ENCODE measurements around the gene NONO.
"Not testable (repeated sequence)": the region's sequence is repeated elsewhere in the genome, so short reads cannot be mapped to it uniquely, and the experiment has no call there.

The NONO gene, protein sequence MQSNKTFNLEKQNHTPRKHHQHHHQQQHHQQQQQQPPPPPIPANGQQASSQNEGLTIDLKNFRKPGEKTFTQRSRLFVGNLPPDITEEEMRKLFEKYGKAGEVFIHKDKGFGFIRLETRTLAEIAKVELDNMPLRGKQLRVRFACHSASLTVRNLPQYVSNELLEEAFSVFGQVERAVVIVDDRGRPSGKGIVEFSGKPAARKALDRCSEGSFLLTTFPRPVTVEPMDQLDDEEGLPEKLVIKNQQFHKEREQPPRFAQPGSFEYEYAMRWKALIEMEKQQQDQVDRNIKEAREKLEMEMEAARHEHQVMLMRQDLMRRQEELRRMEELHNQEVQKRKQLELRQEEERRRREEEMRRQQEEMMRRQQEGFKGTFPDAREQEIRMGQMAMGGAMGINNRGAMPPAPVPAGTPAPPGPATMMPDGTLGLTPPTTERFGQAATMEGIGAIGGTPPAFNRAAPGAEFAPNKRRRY

DNA sequence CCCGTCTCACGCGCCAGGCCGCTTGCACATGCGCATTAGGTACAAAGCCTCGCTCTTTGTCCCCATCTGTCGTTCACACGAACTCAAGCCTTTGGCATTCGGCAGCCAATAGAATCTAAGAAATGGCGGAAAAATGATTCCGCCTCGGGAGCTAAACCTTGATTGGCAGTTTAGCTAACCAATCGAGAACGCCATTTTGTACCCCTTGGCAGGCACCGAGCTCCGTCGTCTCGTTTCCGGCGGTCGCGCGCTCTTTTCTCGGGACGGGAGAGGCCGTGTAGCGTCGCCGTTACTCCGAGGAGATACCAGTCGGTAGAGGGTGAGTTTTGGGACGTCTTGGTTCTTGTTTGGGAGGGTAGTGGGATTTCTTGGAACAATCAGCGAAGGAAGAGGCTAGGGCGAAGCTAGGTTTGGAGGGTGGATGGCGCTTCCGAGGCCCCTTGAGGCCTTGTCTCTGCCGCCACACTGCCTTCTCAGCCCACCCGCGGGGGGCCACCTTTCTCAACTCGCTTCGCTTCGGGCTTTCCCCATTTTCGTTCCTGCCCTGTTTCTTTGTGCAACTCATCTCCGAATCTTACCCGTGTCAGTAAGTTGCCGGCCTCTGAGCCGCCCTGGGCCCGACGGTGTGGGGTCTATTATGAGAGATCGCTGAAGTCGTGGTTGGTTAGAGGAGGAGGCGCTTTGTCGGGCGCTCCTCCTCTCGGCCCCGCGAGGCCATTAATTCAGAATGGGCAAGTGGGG lies at the start of gene NONO:
Gene NONO, plus strand, starts transcription at position 233 of the 741 bp plus-strand sequence. CDS start 7,003 bp downstream, outside the sequence.
- peak; percentile 99 for DNase-seq (ENCODE audit: low read depth)

GRCh38 chrX:71235482-71235881 lies 48.0 kb upstream of the NONO start:
- no peak for DNase-seq (ENCODE audit: low read depth)

GRCh38 chrX:71236836-71237235 lies 46.6 kb upstream of the NONO start:
- DNase-seq (ENCODE audit: low read depth): no peak

- DNase-seq (ENCODE audit: low read depth): no peak
Observed at GRCh38 chrX:71239781-71240180, 43.7 kb upstream of the NONO start.

DNA sequence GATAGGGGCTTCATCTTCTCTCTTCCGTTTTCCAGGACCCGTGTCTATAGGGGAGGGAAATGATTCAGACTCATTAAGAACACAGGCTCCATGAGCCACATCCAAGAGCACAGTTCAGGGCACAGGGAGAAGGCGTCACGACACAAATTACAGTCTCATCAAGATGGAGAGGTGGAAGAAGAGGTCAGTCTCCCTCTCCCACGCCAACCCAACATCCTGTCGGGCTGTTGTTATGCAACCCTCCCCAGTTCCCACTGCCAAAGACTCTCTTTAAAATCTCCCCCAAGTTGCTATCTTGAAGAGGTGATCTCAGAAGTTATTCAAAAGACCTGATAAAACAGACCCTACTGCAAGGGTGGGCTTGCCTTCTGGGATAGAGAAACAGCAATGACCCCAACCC lies 42.1 kb upstream of the NONO start:
- DNase-seq (ENCODE audit: low read depth): no peak

- no peak for DNase-seq (ENCODE audit: low read depth)
Observed at GRCh38 chrX:71244359-71245128, 38.9 kb upstream of the NONO start.

- DNase-seq (ENCODE audit: low read depth): no peak
Observed at GRCh38 chrX:71245159-71245558, 38.3 kb upstream of the NONO start.

GRCh38 chrX:71250841-71251240 lies 32.6 kb upstream of the NONO start:
- no peak for DNase-seq (ENCODE audit: low read depth)

DNA sequence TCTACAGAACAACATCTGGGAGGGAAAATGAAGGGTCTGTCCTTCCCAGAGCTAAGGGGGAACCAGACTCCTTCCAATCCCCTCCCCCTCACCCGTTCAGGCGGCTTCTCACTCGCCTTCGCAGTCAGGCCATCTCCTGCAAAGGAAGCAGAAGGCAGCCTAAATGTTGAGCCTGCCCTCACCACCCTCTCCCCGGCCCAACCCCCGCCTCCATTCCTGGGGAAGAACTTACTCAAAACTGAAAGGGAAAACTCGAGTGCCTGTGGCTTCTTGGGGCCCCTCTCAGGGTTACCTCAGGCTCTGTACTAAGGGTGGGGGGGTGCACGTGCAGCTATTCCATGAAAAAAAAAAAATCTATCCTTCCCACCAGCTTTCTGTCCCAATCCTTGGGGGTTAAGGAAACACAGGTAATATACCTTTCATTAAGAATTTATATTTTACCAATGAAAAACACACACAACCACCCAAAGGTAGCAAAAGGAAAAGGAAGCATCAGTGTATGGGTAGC lies 31.9 kb upstream of the NONO start:
- no peak for DNase-seq (ENCODE audit: low read depth)

DNA sequence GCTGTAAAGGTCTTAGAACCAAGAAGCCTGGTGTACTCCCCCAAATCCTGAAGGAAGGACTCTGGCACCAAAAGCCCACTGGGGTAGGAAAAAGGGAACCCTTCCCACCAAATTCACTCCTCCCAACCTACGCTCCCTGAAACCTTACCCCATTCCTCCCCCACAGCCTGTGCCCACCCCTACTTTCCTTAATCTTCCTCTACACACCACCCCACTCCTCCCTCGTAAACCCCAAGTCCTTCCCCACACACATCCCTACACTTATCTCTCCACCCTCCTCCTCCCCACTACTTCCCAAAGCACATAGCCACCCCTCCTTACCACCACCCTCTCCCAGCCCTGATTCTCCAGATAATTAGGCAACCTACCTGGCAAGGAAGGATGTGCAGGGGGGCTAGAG lies 31.2 kb upstream of the NONO start:
- DNase-seq (ENCODE audit: low read depth): no peak

GRCh38 chrX:71253253-71254091 lies 30.0 kb upstream of the NONO start:
- DNase-seq (ENCODE audit: low read depth): peak; percentile 48

- DNase-seq (ENCODE audit: low read depth): peak; percentile 81
Observed at GRCh38 chrX:71254092-71254963, 29.1 kb upstream of the NONO start, which contains the start of gene ZMYM3. Gene ZMYM3 (minus strand): TSS chrX:71254140. CDS start chrX:71253255, 885 bp downstream.

DNA sequence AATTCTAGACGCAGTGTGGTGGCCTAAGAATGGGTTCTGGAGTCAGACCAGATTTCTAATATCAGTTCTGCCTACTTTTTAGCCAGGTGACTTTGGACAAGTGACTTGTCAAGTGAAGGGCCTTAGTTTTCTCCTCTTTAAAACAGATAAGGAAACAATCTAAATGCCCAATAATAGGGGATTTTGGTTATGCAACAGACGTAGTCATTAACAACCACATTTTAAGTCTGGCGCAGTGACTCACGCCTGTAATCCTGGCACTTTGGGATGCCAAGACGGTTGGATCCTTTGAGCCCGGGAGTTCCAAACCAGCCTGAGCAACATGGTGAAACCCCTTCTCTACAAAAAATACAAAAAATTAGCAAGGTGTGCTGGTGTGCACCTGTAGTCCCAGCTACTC lies 27.4 kb upstream of the NONO start:
- DNase-seq (ENCODE audit: low read depth): peak; percentile 63

- DNase-seq (ENCODE audit: low read depth): peak; percentile 57
Observed at GRCh38 chrX:71256856-71257255, 26.6 kb upstream of the NONO start.

DNA sequence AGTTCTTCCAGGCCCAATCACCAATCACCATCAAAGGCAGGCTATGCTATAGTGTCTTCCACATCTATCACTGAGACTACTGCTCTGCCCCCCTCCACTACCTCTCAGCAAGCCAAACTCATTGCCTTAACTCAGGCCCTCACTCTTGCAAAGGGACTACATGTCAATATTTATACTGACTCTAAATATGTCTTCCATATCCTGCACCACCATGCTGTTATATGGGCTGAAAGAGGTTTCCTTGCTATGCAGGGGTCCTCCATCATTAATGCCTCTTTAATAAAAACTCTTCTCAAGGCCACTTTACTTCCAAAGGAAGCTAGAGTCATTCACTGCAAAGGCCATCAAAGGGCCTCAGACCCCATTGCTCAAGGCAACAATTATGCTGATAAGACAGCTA lies 14.8 kb upstream of the NONO start:
- DNase-seq (ENCODE audit: low read depth): not testable (repeated sequence)

DNA sequence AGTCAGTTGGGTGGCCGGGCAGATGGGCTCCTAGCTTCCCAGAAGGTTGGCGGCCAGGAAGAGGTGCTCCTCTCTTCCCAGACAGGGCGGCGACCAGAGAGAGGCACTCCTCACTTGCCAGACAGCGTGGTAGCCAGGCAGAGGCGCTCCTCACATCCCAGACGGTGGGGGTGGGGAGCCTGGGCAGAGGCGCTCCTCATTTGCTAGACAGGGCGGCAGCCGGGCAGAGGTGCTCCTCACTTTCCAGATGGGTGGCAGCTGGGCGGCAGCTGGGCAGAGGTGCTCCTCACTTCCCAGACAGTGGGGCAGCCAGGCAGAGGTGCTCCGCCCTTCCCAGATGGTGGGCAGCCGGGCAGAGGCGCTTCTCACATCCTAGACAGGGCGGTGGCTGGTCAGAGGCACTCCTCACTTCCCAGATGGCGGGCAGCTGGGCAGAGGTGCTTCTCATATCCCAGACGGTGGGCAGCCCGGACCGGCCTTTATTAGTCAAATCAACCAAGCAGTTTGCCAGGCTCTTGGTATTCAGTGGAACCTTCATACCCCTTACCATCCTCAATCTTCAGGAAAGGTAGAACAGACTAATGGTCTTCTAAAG lies 13.5 kb upstream of the NONO start:
- DNase-seq (ENCODE audit: low read depth): no peak

DNA sequence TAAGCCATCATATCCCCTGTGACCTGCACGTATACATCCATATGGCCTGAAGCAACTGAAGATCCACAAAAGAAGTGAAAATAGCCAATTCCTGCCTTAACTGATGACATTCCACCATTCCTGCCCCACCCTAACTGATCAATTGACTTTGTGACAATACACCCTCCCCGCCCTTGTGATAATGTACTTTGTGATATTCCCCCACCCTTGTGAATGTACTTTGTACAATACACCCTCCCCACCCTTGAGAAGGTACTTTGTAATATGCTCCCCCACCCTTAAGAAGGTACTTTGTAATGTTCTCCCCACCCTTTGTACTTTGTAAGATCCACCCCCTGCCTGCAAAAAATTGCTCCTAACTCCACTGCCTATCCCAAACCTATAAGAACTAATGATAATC lies 11.1 kb upstream of the NONO start:
- not testable (repeated sequence) for DNase-seq (ENCODE audit: low read depth)

DNA sequence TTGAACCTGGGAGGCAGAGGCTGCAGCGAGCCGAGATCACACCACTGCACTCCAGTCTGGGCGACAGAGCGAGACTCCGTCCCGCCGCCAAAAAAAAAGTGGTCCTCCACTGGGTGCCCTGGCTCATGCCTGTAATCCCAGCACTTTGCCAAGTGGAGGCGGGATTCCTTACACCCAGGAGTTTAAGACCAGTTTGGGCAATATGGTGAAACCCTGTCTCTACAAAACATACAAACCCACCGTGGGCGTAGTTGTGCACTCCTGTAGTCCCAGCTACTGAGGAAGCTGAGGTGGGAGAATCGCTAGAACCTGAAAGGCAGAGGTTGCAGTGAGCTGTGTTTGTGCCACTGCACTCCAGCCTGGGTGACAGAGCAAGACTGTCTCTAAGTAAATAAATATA lies 2.1 kb upstream of the NONO start:
- not testable (repeated sequence) for DNase-seq (ENCODE audit: low read depth)

- peak; percentile 51 for DNase-seq (ENCODE audit: low read depth)
Observed at GRCh38 chrX:71282514-71283402, 677 bp upstream of the NONO start.

All from ELR (cell line).